Umbilical cord (tissue), 2 donors: ENCODE results near the gene USP9X. TPM values are rescaled to one million over a fixed set of nuclear protein-coding genes. Genes with fewer than 3 reads are reported as not detected.
"Not testable (repeated sequence)": the region's sequence is repeated elsewhere in the genome, so short reads cannot be mapped to it uniquely, and the experiment has no call there.

Experiments
- DNase-seq: peaks from one replicate; pipeline ENCODE4 v3.0.0-alpha.2; 2015; ENCODE audit warnings: low spot score
- total RNA-seq: library from RNA; depleted of rRNA; stranded (reverse); fragments of >200 nt; gene quantifications from one replicate; pipeline ENCODE4 v1.2.3, GENCODE V29; 2014; ENCODE audit warnings: low replicate concordance; ENCODE audit not compliant: insufficient read depth

USP9X gene
- total RNA-seq, 1 donor from 2014 or later: 85.5 TPM

DNA sequence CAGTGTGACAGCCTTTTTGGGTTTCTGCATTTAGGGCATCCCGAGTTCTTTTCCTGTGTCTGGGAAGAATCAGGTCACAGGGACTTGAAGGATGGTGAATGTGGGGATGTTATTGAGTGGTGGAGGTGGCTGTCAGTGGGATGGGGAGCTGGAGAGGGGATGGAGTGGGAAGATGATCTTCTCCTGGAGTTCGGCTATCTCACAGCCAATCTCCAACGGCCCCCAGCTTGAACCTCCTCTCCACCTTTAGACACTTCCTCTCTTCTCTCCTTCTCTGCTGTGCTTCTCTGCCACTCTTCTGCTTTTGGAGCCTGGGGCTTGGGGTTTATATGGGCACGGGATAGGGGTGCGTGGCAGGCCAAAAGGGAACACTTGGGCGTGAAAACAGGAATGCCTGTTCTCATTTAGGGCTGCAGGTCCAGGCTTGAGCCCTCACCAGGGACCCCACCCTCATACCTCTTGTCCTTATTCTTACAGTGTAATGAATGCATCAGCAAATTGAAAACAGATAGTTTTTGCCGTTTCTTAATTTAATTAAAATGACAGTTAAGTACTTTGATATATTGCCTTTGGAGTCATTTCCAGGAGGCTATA lies 37.5 kb downstream of the USP9X start:
- DNase-seq: no peak

- no peak for DNase-seq
Observed at GRCh38 chrX:41127477-41128192, 42.4 kb downstream of the USP9X start.

DNA sequence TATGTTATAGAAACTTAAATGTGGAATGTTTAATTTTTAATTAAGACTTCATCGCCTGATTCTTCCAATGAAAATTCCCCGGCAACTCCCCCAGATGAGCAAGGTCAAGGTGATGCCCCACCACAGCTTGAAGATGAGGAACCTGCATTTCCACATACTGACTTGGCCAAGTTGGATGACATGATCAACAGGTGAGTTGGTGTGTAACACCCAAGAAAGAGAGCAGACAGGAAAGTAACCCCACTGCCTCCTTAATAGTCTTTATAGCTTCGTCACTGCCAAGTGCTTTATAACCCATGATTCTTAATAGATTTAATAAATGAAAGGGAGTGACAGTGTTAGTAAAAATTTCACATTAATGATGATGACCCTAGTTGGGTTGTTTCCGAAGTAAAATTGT lies 43.7 kb downstream of the USP9X start:
- DNase-seq: no peak

DNA sequence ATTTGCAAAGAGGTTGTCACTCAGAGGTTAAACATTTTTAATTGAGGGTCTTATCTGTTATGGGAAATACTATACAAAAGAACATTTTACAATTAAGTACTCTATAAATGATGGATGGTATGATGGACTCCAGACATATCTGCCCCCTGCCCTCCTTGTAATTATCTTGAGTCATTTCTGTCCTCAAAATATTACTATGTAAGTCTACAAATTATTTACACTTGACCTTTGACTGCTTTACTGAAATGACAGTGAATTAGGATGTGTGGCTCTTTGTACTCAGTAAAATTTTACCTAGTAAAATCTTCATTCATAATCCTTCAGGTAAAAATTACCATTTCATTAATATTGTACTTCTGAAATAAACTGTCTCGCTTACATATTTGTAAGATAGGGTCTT lies 46.5 kb downstream of the USP9X start:
- no peak for DNase-seq

DNA sequence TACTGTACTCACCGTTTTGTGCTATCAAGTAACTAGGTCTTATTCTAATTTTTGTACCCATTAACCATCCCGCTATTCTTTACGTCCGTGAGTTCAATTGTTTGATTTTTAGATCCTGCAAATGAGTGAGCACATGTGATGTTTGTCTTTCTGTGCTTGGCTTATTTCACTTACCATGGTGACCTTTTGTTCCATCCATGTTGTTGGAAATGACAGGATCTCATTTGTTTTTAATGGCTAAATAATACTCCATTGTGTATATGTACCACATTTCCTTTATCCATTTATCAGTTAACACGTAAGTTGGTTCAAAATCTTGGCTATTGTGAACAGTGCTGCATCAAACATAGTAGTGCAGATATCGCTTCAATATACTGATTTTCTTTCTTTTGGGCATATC lies 48.3 kb downstream of the USP9X start:
- no peak for DNase-seq

DNA sequence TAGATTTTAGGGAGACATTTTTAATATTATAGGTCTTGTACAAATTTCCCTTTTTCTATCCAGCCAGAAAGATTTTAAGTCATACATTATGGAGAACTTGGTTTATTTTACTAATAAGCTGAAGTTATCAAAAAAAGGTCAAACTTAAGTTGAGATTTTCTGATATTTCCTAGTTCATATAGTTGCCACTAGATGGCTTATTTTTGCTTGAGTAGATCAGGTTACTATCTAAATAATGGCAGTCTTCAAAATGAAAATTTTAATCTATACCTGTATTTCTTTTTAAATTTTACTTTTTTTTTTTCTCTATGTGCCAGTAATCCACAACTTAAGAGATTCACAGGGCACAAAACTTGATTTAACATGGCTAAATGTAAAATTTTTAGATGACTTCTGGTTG lies 52.3 kb downstream of the USP9X start:
- no peak for DNase-seq

DNA sequence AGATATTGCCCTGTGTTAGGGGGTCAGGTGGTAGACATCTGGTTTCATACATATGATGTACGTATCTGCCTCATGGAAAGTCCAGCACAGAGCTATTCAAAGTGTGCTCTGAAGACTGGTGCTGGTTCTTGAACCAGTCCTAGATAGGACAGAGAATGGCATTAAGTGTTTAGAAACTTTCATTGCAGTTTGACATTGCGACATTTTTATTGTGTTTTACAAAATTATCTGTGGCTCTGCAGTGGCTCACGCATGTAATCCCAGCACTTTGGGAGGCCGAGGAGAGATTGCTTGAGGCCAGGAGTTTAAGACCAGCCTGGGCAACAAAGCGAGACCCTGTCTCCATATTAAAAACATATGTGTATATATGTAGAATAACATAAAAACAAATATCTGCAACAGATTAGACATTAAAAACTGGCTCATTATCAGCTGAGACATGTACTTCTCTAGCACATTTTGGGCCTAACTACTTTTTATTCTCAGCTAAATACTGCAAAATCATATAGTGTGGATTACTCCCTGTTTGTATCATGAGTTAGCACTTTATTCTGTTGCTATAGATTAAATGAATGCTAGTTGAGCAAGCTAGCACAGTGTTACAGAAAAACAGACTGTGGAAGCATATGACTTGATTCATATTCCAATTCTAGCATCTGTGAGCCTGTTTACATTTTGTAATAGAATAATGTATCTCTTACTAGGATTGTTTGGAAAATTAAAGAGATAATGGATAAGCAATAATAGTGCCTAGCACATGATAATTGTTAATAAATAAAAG lies 57.1 kb downstream of the USP9X start:
- DNase-seq: no peak

GRCh38 chrX:41144873-41145272 lies 59.6 kb downstream of the USP9X start:
- DNase-seq: no peak

DNA sequence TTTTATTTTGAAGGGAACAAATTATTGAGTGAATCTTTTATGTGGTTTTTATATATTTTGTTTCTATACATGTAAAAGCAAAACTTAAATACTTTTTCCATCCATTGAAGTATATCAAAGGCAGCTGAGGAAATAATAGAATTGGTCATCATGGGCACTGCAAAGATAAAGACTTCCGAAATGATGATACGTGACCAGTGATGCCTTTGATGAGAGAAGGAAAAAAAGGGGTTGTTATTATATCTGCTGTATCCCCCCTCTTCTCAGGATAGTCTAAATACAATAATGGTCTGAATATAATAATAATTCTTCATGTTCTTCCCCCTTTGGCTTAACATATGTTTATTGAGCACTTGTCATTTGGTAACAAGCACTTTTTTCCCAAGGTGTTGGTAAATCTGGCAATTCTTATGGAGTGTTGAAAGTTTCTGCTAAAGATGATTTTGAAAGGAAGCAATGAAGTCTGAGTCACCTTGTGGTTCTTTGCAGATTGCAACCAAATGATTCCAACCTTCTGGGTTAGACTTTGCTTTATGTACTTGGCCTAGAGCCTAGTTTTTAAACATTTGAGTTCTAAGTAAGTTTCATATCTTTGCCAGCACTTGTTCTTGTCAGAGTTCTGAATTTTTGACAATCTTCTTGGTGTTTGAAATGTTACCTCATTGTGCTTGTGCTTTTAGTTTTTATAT lies 60.8 kb downstream of the USP9X start:
- DNase-seq: peak; percentile 1

GRCh38 chrX:41148553-41148952 lies 63.3 kb downstream of the USP9X start:
- DNase-seq: peak; percentile 5

GRCh38 chrX:41150043-41150442 lies 64.8 kb downstream of the USP9X start:
- DNase-seq: no peak

GRCh38 chrX:41151726-41152125 lies 66.5 kb downstream of the USP9X start:
- not testable (repeated sequence) for DNase-seq

- no peak for DNase-seq
Observed at GRCh38 chrX:41152221-41152620, 67.0 kb downstream of the USP9X start.

DNA sequence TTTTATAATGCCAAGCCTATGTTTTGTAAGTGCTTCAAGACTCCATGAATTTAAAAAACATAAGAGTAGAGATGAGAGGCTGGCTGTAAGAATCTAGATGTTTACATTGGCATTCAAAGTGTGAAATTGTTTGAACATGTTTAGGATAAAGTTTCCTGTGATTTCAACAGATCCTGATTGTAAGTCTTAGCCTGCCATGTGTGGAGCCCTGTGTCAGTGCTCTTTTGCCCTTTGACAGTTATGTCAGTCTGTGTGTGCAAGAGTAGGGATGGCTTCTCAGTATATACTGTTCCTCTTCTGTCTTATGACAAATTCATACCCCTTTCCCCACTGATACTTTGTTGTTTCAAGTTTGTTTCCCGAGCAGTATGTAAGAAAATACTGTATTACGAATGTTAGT lies 68.2 kb downstream of the USP9X start:
- DNase-seq: no peak

GRCh38 chrX:41153957-41154356 lies 68.7 kb downstream of the USP9X start:
- DNase-seq: no peak

DNA sequence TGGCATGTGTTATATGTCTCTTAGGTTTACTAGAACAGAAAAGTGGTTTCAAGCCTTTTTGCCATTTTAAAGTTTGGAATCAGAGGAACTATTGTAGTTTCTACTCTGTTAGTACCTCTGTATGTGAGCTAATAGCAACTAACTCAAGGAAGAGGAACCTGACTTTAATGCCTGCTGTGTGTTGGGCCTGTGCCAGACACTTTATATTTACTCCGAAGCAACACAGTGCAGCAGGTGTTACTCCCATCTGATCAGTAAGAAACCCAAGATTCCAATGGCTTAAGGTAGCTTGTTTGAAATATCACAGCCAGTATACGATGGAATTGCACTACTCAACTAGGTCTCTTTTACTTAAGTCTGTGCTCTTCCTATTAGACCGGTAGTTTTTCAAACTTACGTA lies 79.2 kb downstream of the USP9X start:
- DNase-seq: no peak

- no peak for DNase-seq
Observed at GRCh38 chrX:41167888-41168287, 82.6 kb downstream of the USP9X start.

GRCh38 chrX:41176263-41176662 lies 91.0 kb downstream of the USP9X start:
- no peak for DNase-seq

GRCh38 chrX:41177297-41177696 lies 92.1 kb downstream of the USP9X start:
- no peak for DNase-seq

- DNase-seq: no peak
Observed at GRCh38 chrX:41178201-41178600, 93.0 kb downstream of the USP9X start.

DNA sequence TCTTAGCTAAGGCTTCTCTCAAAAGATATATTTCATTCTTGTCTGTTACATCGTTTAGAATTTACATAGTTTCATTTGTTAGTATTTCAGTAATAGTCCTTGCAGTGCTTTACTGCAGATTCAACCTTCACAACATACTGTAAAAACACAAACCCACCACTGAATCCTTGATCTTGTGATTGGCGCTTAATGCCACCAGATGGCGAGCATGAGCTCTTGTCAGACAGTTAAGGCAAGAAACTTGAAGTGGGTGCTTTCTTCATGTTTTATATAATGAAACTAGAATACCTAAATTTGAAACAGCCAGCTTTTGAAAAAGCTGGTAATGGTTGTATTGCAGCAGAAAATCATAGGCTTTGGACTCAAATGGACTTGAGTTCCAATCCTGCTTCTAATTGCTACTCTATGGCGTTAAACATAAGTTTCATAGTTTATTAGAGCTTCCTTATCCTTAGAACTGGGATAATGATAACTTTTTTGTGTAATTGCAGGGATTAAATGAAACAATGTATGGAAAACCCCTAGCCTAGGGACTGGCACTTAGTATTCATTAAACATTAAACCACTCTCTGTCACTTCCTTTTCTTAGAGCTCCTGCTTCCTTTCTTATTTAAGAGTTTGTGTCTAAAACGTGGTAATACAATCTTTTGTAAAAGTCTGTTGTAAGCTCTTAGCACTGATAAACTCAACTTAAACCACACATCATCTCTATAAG lies 95.1 kb downstream of the USP9X start:
- DNase-seq: peak; percentile 50

GRCh38 chrX:41184312-41184711 lies 99.1 kb downstream of the USP9X start:
- no peak for DNase-seq
